Hematopoietic multipotent progenitor cell treated with erythropoietin and hydrocortisone succinate and interleukin-3 and kit ligand, for 4 days (in vitro differentiated cells): ENCODE data around the gene INPP5A.

Experiments used
- DNase-seq: peaks from one replicate; pipeline ENCODE4 v3.0.0-alpha.2; 2015

INPP5A gene

DNA sequence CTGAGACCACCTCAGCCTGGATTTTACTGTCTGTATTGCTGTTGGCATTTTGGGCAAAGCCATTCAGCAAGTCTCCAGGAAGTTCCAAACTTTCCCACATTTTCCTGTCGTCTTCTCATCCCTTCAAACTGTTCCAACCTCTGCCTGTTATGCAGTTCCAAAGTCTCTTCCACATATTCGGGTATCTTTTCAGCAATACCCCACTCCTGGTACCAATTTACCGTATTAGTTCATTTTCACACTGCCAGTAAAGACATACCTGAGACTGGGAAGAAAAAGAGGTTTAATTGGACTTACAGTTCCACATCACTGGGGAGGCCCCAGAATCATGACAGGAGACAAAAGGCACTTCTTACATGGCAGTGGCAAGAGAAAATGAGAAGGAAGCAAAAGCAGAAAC, 62.8 kb downstream of the INPP5A start:
- no peak for DNase-seq

DNA sequence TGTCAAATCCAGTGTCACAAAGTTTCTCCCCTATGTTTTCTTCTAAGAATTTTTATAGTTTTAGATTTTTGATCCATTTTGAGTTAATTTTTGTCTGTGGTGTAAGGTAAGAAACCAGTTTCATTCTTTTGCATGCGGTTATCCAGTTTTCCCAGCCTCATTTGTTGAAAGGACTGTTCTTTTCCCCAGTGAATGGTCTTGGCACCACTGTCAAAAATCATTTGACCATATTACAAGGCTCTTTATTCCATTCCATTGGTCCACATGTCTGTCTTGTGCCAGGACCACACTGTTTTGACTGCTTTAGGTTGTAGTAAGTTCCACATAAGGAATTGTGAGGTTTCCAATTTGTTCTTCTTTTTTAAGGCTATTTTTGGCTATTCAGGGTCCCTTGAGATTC, 64.0 kb downstream of the INPP5A start:
- no peak for DNase-seq

DNA sequence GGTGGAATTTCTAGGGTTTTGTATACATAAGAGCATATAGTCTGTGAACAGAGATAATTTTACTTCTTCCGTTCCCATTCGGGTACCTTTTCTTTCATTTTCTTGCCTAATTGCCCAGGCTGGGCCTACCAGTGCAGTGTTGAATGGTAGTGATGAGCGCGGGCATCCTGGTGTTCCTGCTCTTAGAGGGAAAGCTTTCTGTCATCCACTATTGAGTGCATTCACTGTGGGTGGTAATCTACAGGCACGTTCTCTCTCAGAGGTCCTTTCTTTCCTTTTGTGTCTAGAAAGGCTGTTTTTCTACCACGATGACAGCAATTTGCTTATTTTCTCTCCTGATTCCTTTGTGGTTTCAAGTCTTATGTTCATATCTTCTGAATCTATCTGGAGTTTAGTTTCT, 65.0 kb downstream of the INPP5A start:
- no peak for DNase-seq

DNA sequence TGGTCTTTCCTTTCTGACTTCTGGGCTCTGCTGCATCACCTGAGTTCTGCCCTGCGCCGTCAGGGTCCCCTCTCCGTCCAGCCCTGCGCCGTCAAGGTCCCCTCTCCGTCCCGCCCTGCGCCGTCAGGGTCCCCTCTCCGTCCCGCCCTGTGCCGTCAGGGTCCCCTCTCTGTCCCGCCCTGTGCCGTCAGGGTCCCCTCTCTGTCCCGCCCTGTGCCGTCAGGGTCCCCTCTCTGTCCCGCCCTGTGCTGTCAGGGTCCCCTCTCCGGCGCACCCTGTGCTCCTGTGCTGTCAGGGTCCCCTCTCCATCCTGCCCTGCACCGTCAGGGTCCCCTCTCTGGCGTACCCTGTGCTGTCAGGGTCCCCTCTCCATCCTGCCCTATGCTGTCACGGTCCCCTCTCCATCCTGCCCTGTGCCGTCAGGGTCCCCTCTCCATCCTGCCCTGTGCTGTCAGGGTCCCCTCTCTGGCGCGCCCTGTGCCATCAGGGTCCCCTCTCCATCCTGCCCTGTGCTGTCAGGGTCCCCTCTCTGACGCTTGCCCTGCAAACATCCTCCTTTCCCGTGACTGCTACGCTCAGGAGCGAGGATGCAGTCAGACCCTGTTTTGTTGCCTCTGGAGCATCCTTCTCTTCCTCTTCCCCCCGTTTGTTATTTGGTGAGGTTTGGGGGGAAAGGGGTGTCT, 66.4 kb downstream of the INPP5A start:
- DNase-seq: no peak

DNA sequence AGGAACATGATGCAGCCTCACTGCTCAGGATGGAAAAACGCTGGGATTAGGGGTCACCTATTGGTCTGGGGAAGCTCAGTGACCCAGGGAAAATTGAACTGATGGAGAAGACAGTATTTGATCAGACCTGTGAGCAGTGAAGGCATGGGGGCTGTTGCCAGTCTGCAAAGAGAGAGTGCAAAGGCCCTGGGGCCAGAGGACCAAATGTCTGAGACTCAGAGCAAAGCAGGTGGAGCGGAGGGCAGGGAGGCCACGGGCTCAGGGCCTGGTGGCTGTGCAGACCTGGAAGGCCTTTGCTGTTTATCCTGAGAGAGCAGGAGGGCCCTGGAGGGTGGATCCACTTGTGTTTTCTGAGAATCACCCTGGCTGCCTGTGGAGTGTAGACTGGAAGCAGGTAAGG, 67.1 kb downstream of the INPP5A start:
- no peak for DNase-seq

DNA sequence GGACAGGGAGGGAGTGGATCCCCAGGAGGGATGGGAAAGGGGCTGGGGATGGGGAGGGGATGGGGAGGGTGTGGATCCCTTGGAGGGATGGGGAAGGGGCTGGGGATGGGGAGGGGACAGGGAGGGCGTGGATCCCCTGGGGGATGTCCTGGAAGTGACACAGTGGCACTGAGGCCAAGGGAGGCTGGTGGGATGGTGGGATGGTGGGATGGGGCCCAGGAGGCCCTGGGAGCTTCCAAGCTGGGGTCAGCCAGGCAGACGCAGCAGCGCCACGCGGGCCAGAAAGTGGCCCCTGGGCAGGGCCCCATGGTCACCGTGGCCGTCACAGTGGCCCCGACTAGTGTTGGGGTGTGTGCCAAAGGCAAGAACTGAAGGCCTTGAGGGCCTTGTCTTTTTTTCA, 67.8 kb downstream of the INPP5A start:
- no peak for DNase-seq

DNA sequence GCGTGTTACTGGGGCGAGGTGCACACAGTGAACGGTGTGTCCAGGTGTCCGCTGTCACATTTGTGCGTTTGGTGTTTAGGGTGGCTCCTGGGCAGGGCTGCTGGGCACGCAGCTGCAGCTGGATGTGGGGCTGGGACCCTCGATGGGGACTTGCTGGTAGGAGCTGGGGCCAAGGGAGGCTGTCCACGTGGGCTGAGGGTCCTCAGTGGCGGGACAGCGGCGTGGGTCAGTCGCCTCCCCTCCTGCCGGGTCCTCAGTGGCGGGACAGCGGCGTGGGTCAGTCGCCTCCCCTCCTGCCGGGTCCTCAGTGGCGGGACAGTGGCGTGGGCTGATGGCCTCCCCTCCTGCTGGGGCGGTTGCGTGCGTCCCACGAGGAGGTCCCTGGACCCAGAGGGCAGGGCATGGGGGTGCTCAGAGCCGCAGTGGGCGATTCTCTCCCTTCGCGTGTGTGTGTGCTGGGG, 68.5 kb downstream of the INPP5A start:
- no peak for DNase-seq

DNA sequence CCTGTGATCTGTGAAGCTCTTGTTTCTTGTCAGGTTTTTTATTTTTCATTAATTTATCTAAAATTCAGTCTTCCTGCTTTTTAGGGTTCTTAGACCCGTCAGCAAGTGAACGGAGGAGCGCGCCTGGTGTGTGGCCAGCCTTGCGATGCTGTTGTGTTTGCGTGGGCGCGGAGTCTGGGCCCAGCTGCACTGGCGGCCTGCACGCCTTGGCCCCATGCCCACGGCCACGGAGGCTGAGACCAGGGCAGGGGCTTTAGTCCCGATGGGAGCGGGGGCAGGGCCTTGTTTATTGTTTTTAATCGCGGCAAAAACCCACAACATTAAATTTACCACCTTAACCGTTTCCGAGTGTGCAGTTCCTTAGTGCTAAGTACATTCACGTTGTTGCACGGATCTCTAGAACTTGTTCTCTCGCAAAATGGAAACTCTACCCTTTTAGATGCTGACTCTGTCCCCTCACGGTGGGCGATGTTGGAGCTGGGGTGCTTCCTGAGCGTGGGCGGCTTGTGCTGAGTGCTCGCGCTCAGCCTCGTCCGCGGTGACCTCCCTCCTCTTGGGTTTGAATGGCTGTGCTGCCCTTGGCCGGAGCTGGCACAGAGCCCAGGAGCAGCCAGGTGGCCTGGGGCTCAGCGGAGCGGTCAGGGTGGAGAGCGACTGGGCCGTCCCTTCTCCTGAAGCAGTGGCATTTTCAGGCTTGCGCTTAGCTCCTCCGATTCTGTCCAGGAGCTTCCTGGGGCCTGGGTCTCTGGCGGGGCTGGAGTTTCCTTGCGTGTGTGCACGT, 69.1 kb downstream of the INPP5A start:
- DNase-seq: no peak

DNA sequence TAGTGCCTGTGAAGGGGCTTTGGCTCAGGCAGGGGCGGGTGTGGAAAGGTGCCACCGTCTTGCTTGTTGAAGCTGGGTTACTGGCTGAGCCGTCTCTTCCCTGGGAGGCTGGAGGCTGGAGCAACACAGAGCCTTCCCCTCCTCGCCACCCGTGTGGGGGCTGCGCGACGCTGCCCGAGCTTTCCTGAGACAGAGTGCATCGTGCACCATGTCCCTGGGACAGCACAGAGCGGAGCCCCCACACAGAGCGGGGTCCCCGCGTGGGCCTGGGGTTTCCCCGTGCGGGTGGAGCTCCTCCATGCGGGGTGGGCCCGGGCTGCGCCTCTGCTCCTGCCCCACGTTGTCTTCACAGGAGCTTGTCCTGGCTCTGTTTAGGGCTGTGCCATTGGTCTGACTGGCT, 69.9 kb downstream of the INPP5A start:
- no peak for DNase-seq

DNA sequence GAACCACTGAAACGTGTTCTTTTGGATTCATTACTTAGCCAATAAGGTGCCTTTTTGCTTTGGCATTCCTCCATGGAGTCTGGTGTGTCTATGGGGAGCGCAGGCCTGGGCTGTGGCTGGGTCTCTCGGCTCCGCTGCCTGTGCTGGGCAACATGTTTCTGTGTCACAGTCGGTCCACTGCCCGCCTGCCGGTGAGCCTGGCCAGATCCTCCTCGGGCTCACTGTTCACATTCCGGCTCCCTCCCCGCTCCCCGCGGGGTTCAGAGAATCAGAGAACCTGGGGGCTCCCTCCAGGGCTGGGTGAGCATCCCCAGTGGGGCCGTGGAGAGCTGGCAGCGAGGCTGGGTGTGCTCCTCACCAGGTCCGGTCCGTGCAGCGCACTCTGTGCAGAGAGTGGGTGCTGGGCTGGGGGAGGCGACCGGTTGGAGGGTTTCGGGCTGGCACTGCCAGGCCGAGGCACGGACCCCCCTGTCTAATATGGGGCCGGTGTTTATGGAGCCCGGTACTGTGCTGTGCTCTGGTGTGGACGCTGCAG, 70.4 kb downstream of the INPP5A start:
- no peak for DNase-seq

DNA sequence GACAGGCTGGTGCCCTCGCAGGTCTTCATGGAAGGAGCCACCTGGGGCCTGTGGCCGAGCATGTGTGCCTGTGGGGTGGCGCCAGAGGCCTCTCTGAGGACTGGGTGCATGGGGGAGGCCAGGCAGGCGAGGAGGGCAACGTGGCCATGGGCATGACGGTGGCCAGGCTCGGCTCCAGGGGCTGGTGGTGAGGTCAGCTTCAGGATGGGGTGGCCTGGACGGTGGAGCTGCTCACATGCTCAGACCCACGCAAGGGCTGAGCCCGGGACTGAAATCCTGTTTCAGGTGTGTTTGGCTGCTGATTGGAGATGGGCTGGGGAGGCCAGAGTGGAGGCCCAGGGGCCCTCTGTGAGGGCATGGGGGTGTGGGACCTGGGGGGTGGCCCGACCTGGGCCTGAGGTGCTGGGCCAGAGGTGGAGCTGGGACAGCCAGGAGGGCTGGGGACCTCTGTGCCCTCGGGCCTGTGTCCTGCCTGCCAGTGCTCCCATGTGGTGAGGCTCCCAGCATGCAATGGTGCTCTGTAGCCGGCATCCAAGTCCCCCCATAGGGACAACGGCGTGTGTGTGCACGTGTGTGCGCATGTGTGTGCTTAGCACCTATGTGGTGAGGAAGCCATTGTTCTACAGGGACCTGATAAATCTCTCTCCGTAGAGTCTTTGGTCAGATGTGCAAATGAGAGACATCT, 71.1 kb downstream of the INPP5A start:
- DNase-seq: no peak

DNA sequence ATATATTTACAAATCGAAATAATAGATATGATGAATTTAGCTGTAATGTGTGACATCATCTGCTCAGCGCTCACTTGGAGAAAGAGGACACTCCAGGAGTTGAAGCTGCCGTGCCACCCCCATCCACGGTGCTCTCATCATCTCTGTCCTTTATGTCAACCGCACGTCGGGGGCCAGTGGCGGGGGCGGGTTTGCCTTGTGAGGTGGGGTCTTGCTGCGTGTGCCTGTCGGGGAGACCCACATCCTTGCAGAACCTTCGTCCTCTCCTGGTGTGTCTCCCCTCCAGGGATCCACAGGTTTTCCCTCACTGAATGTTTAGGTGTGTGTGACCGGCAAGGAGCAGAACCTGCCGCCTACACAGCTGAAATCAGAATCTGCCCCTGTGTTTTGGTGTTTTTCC, 71.6 kb downstream of the INPP5A start:
- DNase-seq: no peak

DNA sequence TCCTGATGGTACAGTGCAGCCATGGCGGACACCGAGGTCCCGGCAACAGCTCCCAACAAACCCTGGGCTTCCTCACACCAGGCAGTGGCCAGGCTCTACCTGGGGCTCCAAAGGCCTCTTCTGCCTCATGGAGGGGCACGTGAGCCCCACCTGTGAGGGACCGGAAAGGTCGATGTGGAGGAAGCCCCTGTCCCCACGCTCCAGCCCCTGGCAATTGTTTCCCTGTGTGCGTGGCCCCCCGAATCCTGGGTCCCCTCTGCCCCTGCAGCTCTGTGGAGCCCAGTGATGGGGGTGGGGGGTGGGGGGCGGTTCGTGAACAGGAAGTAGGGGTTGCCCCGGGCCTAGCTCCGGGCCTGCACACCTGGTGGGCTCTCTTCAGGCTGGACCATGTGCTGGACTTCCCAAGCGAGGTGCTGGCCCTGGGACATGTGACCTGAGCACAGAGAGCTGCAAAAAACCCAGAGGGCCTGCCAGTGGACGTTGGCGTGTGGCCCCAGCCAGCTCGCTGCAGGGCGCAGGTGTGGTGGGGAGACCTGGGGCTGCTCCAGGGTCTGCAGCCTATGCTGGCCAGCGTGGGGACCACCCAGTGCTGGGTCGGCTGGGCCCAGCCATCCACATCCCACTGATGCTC, 72.6 kb downstream of the INPP5A start:
- no peak for DNase-seq

DNA sequence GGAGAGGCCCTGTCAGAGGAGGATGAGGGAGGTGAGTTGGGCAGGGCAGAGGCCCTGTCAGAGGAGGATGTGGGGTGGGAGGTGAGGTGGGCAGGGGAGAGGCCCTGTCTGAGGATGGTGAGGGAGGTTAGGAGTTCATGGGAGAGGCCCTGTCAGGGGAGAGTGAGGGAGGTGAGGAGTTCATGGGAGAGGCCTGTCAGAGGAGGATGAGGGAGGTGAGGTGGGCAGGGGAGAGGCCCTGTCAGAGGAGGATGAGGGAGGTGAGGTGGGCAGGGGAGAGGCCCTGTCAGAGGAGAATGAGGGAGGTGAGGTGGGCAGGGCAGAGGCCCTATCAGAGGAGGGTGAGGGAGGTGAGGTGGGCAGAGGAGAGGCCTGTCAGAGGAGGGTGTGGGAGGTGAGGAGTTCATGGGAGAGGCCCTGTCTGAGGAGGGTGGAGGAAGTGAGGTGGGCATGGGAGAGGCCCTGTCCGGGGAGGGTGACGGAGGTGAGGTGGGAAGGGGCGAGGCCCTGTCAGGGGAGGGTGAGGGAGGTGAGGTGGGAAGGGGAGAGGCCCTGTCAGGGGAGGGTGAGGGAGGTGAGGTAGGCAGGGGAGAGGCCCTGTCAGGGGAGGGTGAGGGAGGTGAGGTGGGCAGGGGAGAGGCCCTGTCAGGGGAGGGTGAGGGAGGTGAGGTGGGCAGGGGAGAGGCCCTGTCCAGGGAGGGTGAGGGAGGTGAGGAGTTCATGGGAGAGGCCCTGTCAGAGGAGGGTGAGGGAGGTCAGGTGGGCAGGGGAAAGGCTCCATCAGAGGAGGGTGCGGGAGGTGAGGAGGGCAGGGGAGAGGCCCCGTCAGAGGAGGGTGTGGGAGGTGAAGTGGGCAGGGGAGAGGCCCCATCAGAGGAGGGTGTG, 73.7 kb downstream of the INPP5A start:
- no peak for DNase-seq

DNA sequence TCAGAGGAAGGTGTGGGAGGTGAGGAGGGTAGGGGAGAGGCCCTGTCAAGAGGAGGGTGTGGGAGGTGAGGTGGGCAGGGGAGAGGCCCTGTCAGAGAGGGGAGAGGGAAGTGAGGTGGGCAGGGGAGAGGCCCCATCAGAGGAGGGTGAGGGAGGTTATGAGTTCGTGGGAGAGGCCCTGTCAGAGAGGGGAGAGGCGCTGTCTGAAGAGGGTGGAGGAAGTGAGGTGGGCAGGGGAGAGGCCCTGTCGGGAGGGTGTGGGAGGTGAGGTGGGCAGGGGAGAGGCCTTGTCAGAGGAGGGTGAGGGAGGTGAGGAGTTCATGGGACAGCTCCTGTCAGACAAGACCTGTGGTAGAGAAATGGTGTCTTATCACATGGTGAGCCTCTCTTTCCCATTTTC, 74.4 kb downstream of the INPP5A start:
- no peak for DNase-seq

DNA sequence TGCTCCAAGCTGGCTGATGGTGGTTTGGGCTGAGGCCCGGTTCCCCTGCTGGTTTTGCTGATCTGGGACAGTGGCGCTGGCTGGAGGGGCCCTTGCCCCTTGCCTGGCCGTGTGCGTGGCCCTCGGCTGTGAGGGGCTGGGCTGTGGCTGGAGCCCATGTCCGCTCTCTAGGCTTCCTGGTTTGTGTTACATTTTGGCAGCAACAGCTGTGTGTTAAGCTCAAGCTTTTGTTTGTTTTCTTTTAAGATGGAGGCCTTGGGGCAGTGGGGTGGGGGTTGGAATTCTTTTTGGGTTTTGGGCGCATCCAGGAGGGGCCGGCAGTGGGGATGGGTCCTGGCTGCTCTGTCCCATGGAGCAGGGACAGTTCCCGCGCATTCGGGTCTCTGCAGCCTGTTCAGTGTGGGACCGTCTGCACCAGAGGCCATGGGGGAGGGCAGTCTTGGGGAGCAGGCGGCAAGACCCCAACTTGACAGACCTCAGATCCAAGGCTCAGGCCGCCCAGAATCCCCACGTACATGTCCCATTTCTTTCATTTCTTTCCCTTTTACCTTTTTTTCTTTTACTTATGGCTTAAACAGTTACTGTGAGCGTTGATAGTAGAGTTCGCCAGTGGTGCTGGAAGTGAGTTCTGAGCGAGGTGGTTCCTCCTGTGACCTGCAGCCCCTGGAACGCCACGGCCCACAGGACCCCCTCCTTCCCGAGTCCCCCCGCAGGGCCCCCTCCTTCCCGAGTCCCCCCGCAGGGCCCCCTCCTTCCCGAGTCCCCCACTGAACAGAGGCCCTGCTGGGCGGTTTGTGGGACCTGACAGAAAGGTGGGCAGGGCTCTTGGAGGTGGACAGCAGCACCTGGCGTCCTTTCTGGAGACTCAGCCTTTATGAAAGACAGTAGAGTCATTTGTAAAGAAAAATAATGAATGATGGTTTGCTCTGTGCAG, 75.3 kb downstream of the INPP5A start:
- no peak for DNase-seq

DNA sequence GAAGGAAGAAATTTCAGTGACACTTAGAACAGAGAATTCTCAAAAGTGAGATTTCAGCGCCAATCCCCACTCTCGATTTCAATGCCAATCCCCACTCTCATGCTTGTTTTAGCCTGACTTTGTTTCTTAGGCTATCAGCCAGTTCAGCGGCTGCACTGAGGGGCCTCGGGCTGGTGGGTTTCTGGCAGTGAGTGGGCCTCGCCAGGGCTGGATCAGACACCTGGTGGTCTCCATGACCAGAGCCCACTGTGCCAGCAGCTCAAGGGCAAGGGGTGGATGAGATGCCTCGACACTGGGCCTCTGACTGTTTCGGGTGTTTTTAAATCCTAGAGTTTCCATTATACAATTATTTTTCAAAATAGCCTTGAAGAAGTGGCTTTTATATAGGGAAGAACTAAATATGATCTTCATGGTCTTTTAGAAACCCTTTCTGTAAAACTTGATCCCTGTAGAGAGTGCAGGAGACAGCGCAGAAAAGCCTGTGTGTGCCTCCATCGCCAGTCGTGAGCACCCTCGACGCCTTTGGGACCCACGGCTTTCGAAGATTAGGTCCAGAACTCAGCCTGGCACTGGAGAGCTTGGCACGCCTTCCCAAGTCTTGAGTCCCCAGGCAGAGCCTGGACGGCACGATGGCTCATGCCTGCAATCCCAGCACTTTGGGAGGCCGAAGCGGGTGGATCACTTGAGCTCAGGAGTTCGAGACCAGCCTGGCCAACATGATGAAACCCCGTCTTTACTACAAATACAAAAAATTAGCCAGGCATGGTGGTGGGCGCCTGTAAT, 76.2 kb downstream of the INPP5A start:
- DNase-seq: no peak

DNA sequence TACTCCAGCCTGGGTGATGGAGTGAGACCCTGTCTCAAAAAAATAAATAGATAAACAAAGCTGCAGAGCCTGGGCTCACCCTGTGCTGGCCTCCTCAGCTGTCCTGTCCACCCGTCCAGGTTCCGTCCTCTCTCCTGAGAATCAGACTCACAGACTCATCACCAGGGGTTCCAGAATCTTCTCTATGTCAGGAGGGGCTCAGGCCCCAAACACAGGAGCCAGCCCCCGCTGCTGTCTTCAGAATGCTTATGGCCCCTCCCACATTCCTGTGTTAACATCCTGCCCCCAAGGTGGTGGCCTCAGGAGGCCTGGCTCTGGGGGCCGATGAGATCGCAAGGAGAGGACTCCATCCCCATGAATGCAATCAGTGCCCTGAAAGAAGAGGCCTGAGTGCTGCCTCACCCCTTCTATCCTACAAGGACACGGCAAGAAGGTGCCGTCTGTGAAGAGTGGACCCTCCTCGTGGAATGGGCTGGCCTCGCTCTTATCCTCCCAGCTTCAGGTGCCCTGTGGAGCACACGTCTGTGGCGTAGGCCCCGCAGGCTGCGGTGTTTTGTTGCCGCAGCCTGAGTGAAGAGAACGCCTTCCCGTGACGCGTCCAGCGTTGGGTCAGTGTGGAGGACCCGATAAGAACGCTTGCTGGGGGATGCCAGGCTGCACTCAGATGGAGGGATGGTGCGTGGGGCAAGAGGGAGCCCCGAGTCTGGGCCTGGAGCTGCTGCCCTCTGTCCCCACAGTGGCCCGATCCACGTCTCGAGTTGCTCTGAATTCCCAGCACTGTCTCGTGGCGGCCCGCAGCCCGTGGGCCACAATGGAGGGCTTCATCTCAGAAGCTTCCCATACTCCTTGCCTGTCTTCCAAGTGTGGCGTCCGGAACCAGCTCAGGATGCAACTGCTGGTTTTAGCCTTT, 77.1 kb downstream of the INPP5A start:
- DNase-seq: no peak
